H1 (cell line): ENCODE results near the gene OLFML2A. TPM values are rescaled to one million over a fixed set of nuclear protein-coding genes. Genes with fewer than 3 reads are reported as not detected.

Source experiments
- CTCF ChIA-PET: fragments of 300-600 bp; sonication (Branson Sonifier 250); formaldehyde crosslinking; loops from one replicate; lab custom pipeline; 2021; ENCODE audit not compliant: partially characterized antibody; lab: Charles Lee
- POLR2A ChIA-PET: fragments of 300-600 bp; sonication (Branson Sonifier 250); formaldehyde crosslinking; loops from one replicate; lab custom pipeline; 2021; ENCODE audit warnings: inconsistent platforms; ENCODE audit not compliant: partially characterized antibody; lab: Charles Lee
- DNase-seq, 2 experiments: peaks; one replicate each; pipeline versions ENCODE4 v3.0.0 to v3.0.0-alpha.2; 2010 to 2022; ENCODE audit warnings: low spot score in 2 of 2, low read depth in 1 of 2, mixed read lengths in 1 of 2
- FAIRE-seq: peaks from 2 replicates; lab custom pipeline; 2011; peaks lifted over from hg19 to GRCh38; lab: Jason Lieb, UNC
- H2AFZ ChIP-seq: 2 replicates; pipeline ENCODE4 v1.8.1; 2012; ENCODE audit warnings: low read length, inconsistent platforms
- H2AK5ac ChIP-seq: 2 replicates; pipeline ENCODE4 v1.6.1; 2013; ENCODE audit warnings: low read depth, low read length
- H2BK120ac ChIP-seq: replicated peaks from 2 replicates; pipeline ENCODE3; 2013; ENCODE audit warnings: low read depth, low read length, inconsistent platforms
- H2BK12ac ChIP-seq: 2 replicates; pipeline ENCODE4 v1.6.1; 2013; ENCODE audit warnings: low read depth, low read length
- H2BK15ac ChIP-seq: 2 replicates; pipeline ENCODE4 v1.6.1; 2013; ENCODE audit warnings: low read length
- H2BK20ac ChIP-seq: 2 replicates; pipeline ENCODE4 v1.6.1; 2013; ENCODE audit warnings: low read length
- H2BK5ac ChIP-seq: 2 replicates; pipeline ENCODE4 v1.6.1; 2013; ENCODE audit warnings: low read depth, low read length
- H3K14ac ChIP-seq: 2 replicates; pipeline ENCODE4 v1.6.1; 2013; ENCODE audit warnings: inconsistent platforms; ENCODE audit not compliant: insufficient read length
- H3K18ac ChIP-seq: 2 replicates; pipeline ENCODE4 v1.6.1; 2013; ENCODE audit warnings: low read length; ENCODE audit errors: extremely low read depth
- H3K23ac ChIP-seq: 2 replicates; pipeline ENCODE4 v1.6.1; 2013; ENCODE audit warnings: inconsistent platforms; ENCODE audit not compliant: insufficient read length
- H3K23me2 ChIP-seq: 2 replicates; pipeline ENCODE4 v1.6.1; 2013; ENCODE audit warnings: low read depth, low read length
- H3K27ac ChIP-seq: 2 replicates; pipeline ENCODE4 v1.6.1; 2011; ENCODE audit warnings: low read depth, low read length, inconsistent platforms
- H3K27me3 ChIP-seq, 4 experiments: replicated peaks in 1 of 4; 1 replicate in 1 of 4; 2 replicates in 3 of 4; pipeline versions ENCODE4 v1.6.1 to v1.8.1; 2011 to 2013; ENCODE audit warnings: low read length in 3 of 4, mild to moderate bottlenecking in 3 of 4, inconsistent platforms in 2 of 4, mixed read lengths in 2 of 4, moderate library complexity in 1 of 4; ENCODE audit not compliant: control insufficient read depth in 3 of 4, insufficient read depth in 3 of 4; ENCODE audit errors: extremely low read depth in 1 of 4
- H3K36me3 ChIP-seq, 4 experiments: 2 replicates each; pipeline versions ENCODE4 v1.6.1 to v1.8.1; 2011 to 2013; ENCODE audit warnings: mild to moderate bottlenecking in 4 of 4, low read length in 3 of 4, moderate library complexity in 2 of 4, control low read depth in 1 of 4, inconsistent platforms in 1 of 4; ENCODE audit not compliant: insufficient read depth in 4 of 4, control insufficient read depth in 2 of 4
- H3K4ac ChIP-seq: replicated peaks from 2 replicates; pipeline ENCODE3; 2013; ENCODE audit warnings: low read length, low read depth, mixed read lengths, inconsistent platforms; ENCODE audit not compliant: insufficient read length
- H3K4me1 ChIP-seq, 4 experiments: replicated peaks in 1 of 4; 1 replicate in 1 of 4; 2 replicates in 3 of 4; pipeline versions ENCODE4 v1.6.1 to v1.8.1; 2011 to 2013; ENCODE audit warnings: low read length in 3 of 4, inconsistent platforms in 2 of 4, mixed read lengths in 1 of 4; ENCODE audit not compliant: insufficient read depth in 4 of 4, control insufficient read depth in 3 of 4
- H3K4me2 ChIP-seq, 2 experiments: 2 replicates each; pipeline versions ENCODE4 v1.6.1 to v1.8.1; 2011 to 2013; ENCODE audit warnings: low read depth in 2 of 2, low read length in 2 of 2, control low read depth in 1 of 2, inconsistent platforms in 1 of 2, mild to moderate bottlenecking in 1 of 2; ENCODE audit not compliant: insufficient read depth in 1 of 2
- H3K4me3 ChIP-seq, 4 experiments: fragments of 200-600, 300-600 bp in 1 of 4; sonication (generic), shearing (Covaris generic), sonication (Bioruptor Twin) in 1 of 4; 2 replicates each; pipeline versions ENCODE4 v1.5.1 to v1.8.1; 2011 to 2016; ENCODE audit warnings: low read length in 4 of 4, low read depth in 3 of 4, control low read depth in 2 of 4, inconsistent platforms in 2 of 4, mild to moderate bottlenecking in 2 of 4, mixed read lengths in 1 of 4, moderate library complexity in 1 of 4; ENCODE audit not compliant: insufficient read depth in 2 of 4; ENCODE audit errors: extremely low read depth in 1 of 4
- H3K56ac ChIP-seq: replicated peaks from 2 replicates; pipeline ENCODE3; 2013; ENCODE audit warnings: low read depth, mild to moderate bottlenecking, mixed read lengths, low read length, inconsistent platforms; ENCODE audit not compliant: insufficient read length
- H3K79me1 ChIP-seq: 2 replicates; pipeline ENCODE4 v1.6.1; 2013; ENCODE audit warnings: low read depth, low read length, control low read depth
- H3K79me2 ChIP-seq, 2 experiments: 2 replicates each; pipeline versions ENCODE4 v1.6.1 to v1.8.1; 2012 to 2013; ENCODE audit warnings: low read length in 2 of 2, mild to moderate bottlenecking in 2 of 2, inconsistent platforms in 1 of 2; ENCODE audit not compliant: insufficient read depth in 2 of 2, control insufficient read depth in 1 of 2
- H3K9ac ChIP-seq, 4 experiments: replicated peaks in 1 of 4; 1 replicate in 1 of 4; 2 replicates in 3 of 4; pipeline versions ENCODE4 v1.6.1 to v1.8.1; 2011 to 2013; ENCODE audit warnings: low read depth in 3 of 4, low read length in 3 of 4, control low read depth in 2 of 4, mild to moderate bottlenecking in 2 of 4, moderate library complexity in 2 of 4, inconsistent platforms in 1 of 4; ENCODE audit errors: extremely low read depth in 1 of 4
- H3K9me3 ChIP-seq, 2 experiments: 2 replicates each; pipeline versions ENCODE4 v1.6.1 to v1.8.1; 2012 to 2013; ENCODE audit warnings: mild to moderate bottlenecking in 2 of 2, moderate library complexity in 2 of 2, control low read depth in 1 of 2, inconsistent platforms in 1 of 2, low read depth in 1 of 2, low read length in 1 of 2, mixed read lengths in 1 of 2; ENCODE audit not compliant: insufficient read depth in 2 of 2
- H4K20me1 ChIP-seq, 2 experiments: replicated peaks in 1 of 2; 2 replicates each; pipeline versions ENCODE3 to v1.8.1; 2011 to 2013; ENCODE audit warnings: inconsistent platforms in 2 of 2, low read length in 2 of 2, mild to moderate bottlenecking in 1 of 2; ENCODE audit not compliant: insufficient read depth in 2 of 2, control insufficient read depth in 1 of 2
- H4K5ac ChIP-seq: 2 replicates; pipeline ENCODE4 v1.6.1; 2013; ENCODE audit warnings: low read length, low read depth, mixed read lengths, inconsistent platforms; ENCODE audit not compliant: insufficient read length
- H4K8ac ChIP-seq: 2 replicates; pipeline ENCODE4 v1.8.0; 2013; ENCODE audit warnings: mild to moderate bottlenecking, moderate library complexity, low read length, inconsistent platforms; ENCODE audit not compliant: insufficient read depth; ENCODE audit errors: extremely low read depth
- H4K91ac ChIP-seq: replicated peaks from 2 replicates; pipeline ENCODE3; 2013; ENCODE audit warnings: low read length, mixed read lengths, inconsistent platforms; ENCODE audit not compliant: insufficient read length
- CHD1 ChIP-seq: IDR thresholded peaks from 2 replicates; pipeline ENCODE4 v1.6.1; 2012; ENCODE audit warnings: low read depth, low read length, improper control_type of control experiment
- POLR2AphosphoS5 ChIP-seq: IDR thresholded peaks from 2 replicates; pipeline ENCODE4 v1.6.1; 2011; ENCODE audit warnings: low read depth, low read length
- TAF1 ChIP-seq: IDR thresholded peaks from 2 replicates; pipeline ENCODE4 v1.6.1; 2011; ENCODE audit warnings: mild to moderate bottlenecking, low read depth, low read length
- ZNF274 ChIP-seq: IDR thresholded peaks from 2 replicates; pipeline ENCODE4 v1.7.0; 2012; ENCODE audit warnings: low read length, borderline replicate concordance; ENCODE audit errors: extremely low read depth
- WGBS, 2 experiments: shearing (Covaris generic) in 1 of 2; methylation state at CpG; one replicate each; pipeline versions ENCODE4 v1.1.6 to v1.1.7; 2013 to 2015; ENCODE audit warnings: low lambda C conversion rate in 2 of 2, mixed read lengths in 2 of 2, inconsistent platforms in 1 of 2, low coverage in 1 of 2, missing lambda C conversion rate in 1 of 2; ENCODE audit not compliant: insufficient replicate concordance in 2 of 2, insufficient coverage in 1 of 2, insufficient read length in 1 of 2; ENCODE audit errors: extremely low coverage in 1 of 2, missing lambda C conversion rate in 1 of 2; 5-methylcytosine and 5-hydroxymethylcytosine counted together
- polyA plus RNA-seq, 7 experiments: library from polyadenylated mRNA; depleted of rRNA in 3 of 7; stranded (reverse) in 5 of 7; unstranded in 2 of 7; fragments of >200 nt in 5 of 7; fragments of 200-250 nt in 2 of 7; gene quantifications; 1 replicate in 5 of 7; 2 replicates in 1 of 7; 4 replicates in 1 of 7; pipeline versions ENCODE4 v1.2.1 to v1.2.3, GENCODE V29; 2011 to 2013; ENCODE audit warnings: missing spikeins in 2 of 7, mixed read lengths in 2 of 7
- total RNA-seq: library from RNA; stranded (reverse); fragmentation: NEBNext Ultra II Directional; extraction: Animal tissue kit (Norgen Biotek cat#: 25700); gene quantifications from 2 replicates; pipeline ENCODE4 v1.2.1, GENCODE V29; 2021
- TF ChIP-seq, protein P1 (sequence below): IDR thresholded peaks from 2 replicates; pipeline ENCODE4 v1.6.1; 2012; ENCODE audit warnings: low read length, inconsistent platforms

The OLFML2A gene
- total and polyA plus RNA-seq, 2 of the 8 experiments (the other 6 are each of a cell fraction or from before 2014, with no cell fraction given): 7.8 to 11.5 TPM

DNA sequence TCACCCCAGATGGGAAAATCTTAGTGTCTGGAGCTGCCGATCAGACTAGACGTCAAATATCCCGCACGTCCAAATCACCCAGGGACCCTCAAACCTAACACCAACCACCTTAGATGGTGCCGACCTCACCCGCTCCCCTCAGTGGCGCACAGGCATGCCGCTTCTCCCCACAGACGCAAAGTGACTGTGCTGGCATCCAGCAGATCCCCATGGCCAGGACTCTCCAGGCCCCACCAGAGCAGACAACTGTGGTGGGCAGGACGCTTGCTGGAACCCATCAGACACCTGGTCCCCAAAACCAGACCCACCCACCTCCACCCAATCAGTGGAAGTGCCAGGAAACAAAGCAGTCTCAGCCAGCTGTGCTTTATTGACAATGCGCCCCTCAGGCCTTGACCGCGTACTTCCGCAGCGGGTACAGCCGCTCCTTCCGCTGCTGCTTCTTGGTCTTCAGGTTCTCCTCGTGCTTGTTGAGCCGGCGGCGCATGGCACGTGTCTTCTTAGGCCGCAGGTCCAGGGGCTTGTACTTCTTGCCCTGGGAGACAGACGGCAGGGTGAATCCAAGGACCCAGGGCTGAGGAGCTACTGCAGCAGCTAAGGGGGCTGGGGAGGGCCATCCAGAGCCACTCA lies 80.7 kb downstream of the OLFML2A start:
- Histone ChIP-seq H2BK12ac (no peak overlapping the region), H3K27me3 (no peaks in the 10 kb centered on the region), H3K9me3 (no peaks in the 10 kb centered on the region), H3K4ac (no peak overlapping the region), H2AK5ac (no peak overlapping the region)
- no peak for TF ChIP-seq TAF1
- TF ChIP-seq ZNF274: no peak
- TF ChIP-seq CHD1: no peak
- TF ChIP-seq POLR2AphosphoS5: peak; percentile 49
- TF ChIP-seq, protein P1, sequence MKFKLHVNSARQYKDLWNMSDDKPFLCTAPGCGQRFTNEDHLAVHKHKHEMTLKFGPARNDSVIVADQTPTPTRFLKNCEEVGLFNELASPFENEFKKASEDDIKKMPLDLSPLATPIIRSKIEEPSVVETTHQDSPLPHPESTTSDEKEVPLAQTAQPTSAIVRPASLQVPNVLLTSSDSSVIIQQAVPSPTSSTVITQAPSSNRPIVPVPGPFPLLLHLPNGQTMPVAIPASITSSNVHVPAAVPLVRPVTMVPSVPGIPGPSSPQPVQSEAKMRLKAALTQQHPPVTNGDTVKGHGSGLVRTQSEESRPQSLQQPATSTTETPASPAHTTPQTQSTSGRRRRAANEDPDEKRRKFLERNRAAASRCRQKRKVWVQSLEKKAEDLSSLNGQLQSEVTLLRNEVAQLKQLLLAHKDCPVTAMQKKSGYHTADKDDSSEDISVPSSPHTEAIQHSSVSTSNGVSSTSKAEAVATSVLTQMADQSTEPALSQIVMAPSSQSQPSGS: 0 out of 2 replicates have a peak, but pooled peaks have one; percentile 14
- TF ChIP-seq, all 59 proteins: peak for 2
- ChIA-PET CTCF (interaction anchor here (0.6 to 42.1 kb wide), 7 partner anchors 9 to 332 kb away, joined by 3 to 1529 read pairs (median 5); partner anchors contain the start of genes NR6A1 and OLFML2A), POLR2A (interaction anchor here (1.2 to 25.5 kb wide), 9 partner anchors 9 to 517 kb away, joined by 3 to 573 read pairs (median 5); partner anchors contain the start of genes NR6A1 and OLFML2A)
- Histone ChIP-seq H4K8ac (peak overlapping the region; percentile 18; the same call in 1 of the 2 replicates), H3K4me3 (no peak overlapping the region), H3K14ac (no peak overlapping the region), H3K23ac (no peak overlapping the region), H4K5ac (no peak overlapping the region), H3K56ac (no peak overlapping the region), H4K91ac (no peak overlapping the region), H2AFZ (no peak overlapping the region), H3K9ac (no peak overlapping the region), H3K23me2 (peaks cover 7% of the 10 kb centered on the region), H2BK5ac (no peak overlapping the region), H3K18ac (no peak overlapping the region), H3K36me3 (peaks cover 36 to 46% (median 40%) of the 10 kb centered on the region in 4 experiments), H2BK120ac (no peak overlapping the region), H4K20me1 (peaks cover 39 to 46% of the 10 kb centered on the region in 2 experiments), H3K4me2 (no peak overlapping the region), H2BK15ac (no peak overlapping the region), H3K79me1 (peaks cover 10% of the 10 kb centered on the region), H3K79me2 (peaks cover 16 to 33% of the 10 kb centered on the region in 2 experiments), H2BK20ac (no peak overlapping the region), H3K4me1 (peaks cover 0 to 11% (median 8%) of the 10 kb centered on the region in 4 experiments; a peak in 5 of 7 replicates), H3K27ac (no peak overlapping the region)
- FAIRE-seq (no peak), DNase-seq (no peak)
- WGBS, 2 experiments: 96% methylated on average over 24 of the region's 24 CpGs; no CpG with 5 or more reads in 1 of the 2 experiments
